Prostate gland (tissue), 2 donors: ENCODE measurements around the gene OXLD1.

Experiments
- POLR2A ChIP-seq: fragments of 450-650 bp; IDR thresholded peaks from one replicate; pipeline ENCODE4 v1.6.1; 2016; ENCODE audit warnings: antibody characterized with exemption, mild to moderate bottlenecking
- TF ChIP-seq, protein P1 (sequence below), 4 experiments: fragments of 200-600 bp in 2 of 4; fragments of 450-650 bp in 2 of 4; sonication (generic) in 2 of 4; IDR thresholded peaks; 1 replicate in 3 of 4; 2 replicates in 1 of 4; pipeline ENCODE4 v1.5.1; 2016 to 2019; ENCODE audit warnings: antibody characterized with exemption in 4 of 4, mild to moderate bottlenecking in 2 of 4, moderate library complexity in 2 of 4

DNA sequence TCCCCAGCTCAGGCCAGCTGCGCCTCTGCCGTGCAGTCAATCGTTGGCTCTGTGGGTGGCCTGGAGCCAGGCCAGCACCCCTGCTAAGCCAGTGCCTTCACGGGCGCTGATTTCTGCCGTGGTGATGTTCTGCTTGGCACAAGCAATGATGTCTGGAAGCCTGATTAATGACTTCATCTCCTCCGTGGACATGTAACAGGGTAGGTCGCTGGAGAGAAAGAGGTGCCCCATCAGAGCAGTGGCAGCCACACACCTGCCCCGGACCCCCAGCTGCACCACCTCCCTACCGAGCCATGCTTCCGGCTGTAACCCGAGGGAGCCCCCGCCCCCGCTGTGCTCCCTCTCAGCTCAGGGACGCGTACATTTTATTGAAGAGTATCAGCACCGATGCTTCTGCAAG, 15.3 kb upstream of the OXLD1 start:
- TF ChIP-seq POLR2A: no peak
- TF ChIP-seq, protein P1, sequence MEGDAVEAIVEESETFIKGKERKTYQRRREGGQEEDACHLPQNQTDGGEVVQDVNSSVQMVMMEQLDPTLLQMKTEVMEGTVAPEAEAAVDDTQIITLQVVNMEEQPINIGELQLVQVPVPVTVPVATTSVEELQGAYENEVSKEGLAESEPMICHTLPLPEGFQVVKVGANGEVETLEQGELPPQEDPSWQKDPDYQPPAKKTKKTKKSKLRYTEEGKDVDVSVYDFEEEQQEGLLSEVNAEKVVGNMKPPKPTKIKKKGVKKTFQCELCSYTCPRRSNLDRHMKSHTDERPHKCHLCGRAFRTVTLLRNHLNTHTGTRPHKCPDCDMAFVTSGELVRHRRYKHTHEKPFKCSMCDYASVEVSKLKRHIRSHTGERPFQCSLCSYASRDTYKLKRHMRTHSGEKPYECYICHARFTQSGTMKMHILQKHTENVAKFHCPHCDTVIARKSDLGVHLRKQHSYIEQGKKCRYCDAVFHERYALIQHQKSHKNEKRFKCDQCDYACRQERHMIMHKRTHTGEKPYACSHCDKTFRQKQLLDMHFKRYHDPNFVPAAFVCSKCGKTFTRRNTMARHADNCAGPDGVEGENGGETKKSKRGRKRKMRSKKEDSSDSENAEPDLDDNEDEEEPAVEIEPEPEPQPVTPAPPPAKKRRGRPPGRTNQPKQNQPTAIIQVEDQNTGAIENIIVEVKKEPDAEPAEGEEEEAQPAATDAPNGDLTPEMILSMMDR (IDR thresholded peaks at IDR 0.05): no peak
